Fibroblast of gingiva (primary cell): ENCODE data around the gene ADAMTSL1.

ENCODE experiments used
- DNase-seq: peaks from one replicate; pipeline ENCODE4 v3.0.0-alpha.2; 2011; ENCODE audit warnings: low read depth

Gene ADAMTSL1

GRCh38 chr9:18550286-18550685, 76.3 kb downstream of the ADAMTSL1 start:
- no peak for DNase-seq

- DNase-seq: no peak
Measured at GRCh38 chr9:18554244-18554643, 80.3 kb downstream of the ADAMTSL1 start.

- DNase-seq: no peak
Measured at GRCh38 chr9:18555105-18555883, 81.3 kb downstream of the ADAMTSL1 start.

- DNase-seq: peak; percentile 59
Measured at GRCh38 chr9:18564018-18564880, 90.3 kb downstream of the ADAMTSL1 start.

- peak; percentile 42 for DNase-seq
Measured at GRCh38 chr9:18566121-18566520, 92.2 kb downstream of the ADAMTSL1 start.

GRCh38 chr9:18568973-18569372, 95.0 kb downstream of the ADAMTSL1 start:
- DNase-seq: no peak

GRCh38 chr9:18569941-18570630, 96.1 kb downstream of the ADAMTSL1 start:
- DNase-seq: peak; percentile 6

GRCh38 chr9:18573021-18573556, 99.1 kb downstream of the ADAMTSL1 start:
- DNase-seq: no peak

GRCh38 chr9:18575686-18576085, 101.7 kb downstream of the ADAMTSL1 start:
- no peak for DNase-seq

GRCh38 chr9:18579536-18579935, 105.6 kb downstream of the ADAMTSL1 start:
- no peak for DNase-seq

GRCh38 chr9:18580151-18580550, 106.2 kb downstream of the ADAMTSL1 start:
- DNase-seq: peak; percentile 37

GRCh38 chr9:18585996-18586395, 112.0 kb downstream of the ADAMTSL1 start:
- no peak for DNase-seq

GRCh38 chr9:18588002-18588401, 114.0 kb downstream of the ADAMTSL1 start:
- peak; percentile 23 for DNase-seq

GRCh38 chr9:18591261-18591660, 117.3 kb downstream of the ADAMTSL1 start:
- DNase-seq: no peak

- DNase-seq: no peak
Measured at GRCh38 chr9:18594837-18595236, 120.9 kb downstream of the ADAMTSL1 start.

- DNase-seq: no peak
Measured at GRCh38 chr9:18595597-18595996, 121.6 kb downstream of the ADAMTSL1 start.

- peak; percentile 58 for DNase-seq
Measured at GRCh38 chr9:18596920-18597319, 123.0 kb downstream of the ADAMTSL1 start.

- no peak for DNase-seq
Measured at GRCh38 chr9:18598969-18599368, 125.0 kb downstream of the ADAMTSL1 start.

GRCh38 chr9:18601026-18601425, 127.1 kb downstream of the ADAMTSL1 start:
- no peak for DNase-seq

GRCh38 chr9:18601956-18602355, 128.0 kb downstream of the ADAMTSL1 start:
- no peak for DNase-seq

- no peak for DNase-seq
Measured at GRCh38 chr9:18604767-18605730, 131.1 kb downstream of the ADAMTSL1 start.
